SH-SY5Y (cell line): ENCODE results near the gene SYT3.

ENCODE experiments used
- GATA2 ChIP-seq: IDR thresholded peaks from 2 replicates; pipeline ENCODE4 v1.6.1; 2011; ENCODE audit warnings: mild to moderate bottlenecking, low read depth, low read length
- GATA3 ChIP-seq: IDR thresholded peaks from 2 replicates; pipeline ENCODE4 v1.6.1; 2011; ENCODE audit warnings: low read depth, mild to moderate bottlenecking, low read length, moderate library complexity

GRCh38 chr19:50580240-50580639 lies 59.4 kb downstream of the SYT3 start:
- TF ChIP-seq GATA2 (no peak), GATA3 (no peak)
